Sigmoid colon (tissue), 7 donors: ENCODE data around the gene ATP6V0B. TPM values are rescaled to one million over a fixed set of nuclear protein-coding genes. Genes with fewer than 3 reads are reported as not detected.

Experiments
- DNase-seq: peaks from one replicate; pipeline ENCODE4 v3.0.0-alpha.2; 2019
- H3K27ac ChIP-seq, 4 donors: fragments of 200-600 bp; sonication (generic); one replicate each; pipeline ENCODE4 v1.5.1; 2016 to 2019; ENCODE audit warnings: mild to moderate bottlenecking in 1 of 4
- H3K27me3 ChIP-seq, 3 donors: fragments of 200-600 bp; sonication (generic); one replicate each; pipeline ENCODE4 v1.5.1; 2019; ENCODE audit warnings: mild to moderate bottlenecking in 1 of 3
- H3K36me3 ChIP-seq, 4 donors: fragments of 200-600 bp; sonication (generic); one replicate each; pipeline ENCODE4 v1.5.1; 2016 to 2019
- H3K4me1 ChIP-seq, 4 donors: fragments of 200-600 bp; sonication (generic); one replicate each; pipeline ENCODE4 v1.5.1; 2017 to 2019
- H3K4me3 ChIP-seq, 4 donors: fragments of 200-600 bp; sonication (generic); one replicate each; pipeline ENCODE4 v1.5.1; 2017 to 2019; ENCODE audit warnings: mild to moderate bottlenecking in 2 of 4, moderate library complexity in 1 of 4
- H3K9me3 ChIP-seq, 4 donors: fragments of 200-600 bp in 3 of 4; sonication (generic) in 3 of 4; one replicate each; pipeline versions ENCODE4 v1.5.1 to v1.6.1; 2013 to 2019
- EP300 ChIP-seq, 4 donors: sonication (generic); formaldehyde crosslinking; IDR thresholded peaks; one replicate each; pipeline ENCODE4 v1.6.1; 2017; ENCODE audit warnings: antibody characterized with exemption in 4 of 4
- POLR2A ChIP-seq, 2 donors: fragments of 450-650 bp; IDR thresholded peaks; one replicate each; pipeline ENCODE4 v1.6.1; 2016; ENCODE audit warnings: antibody characterized with exemption in 2 of 2, mild to moderate bottlenecking in 2 of 2, moderate library complexity in 2 of 2
- POLR2AphosphoS5 ChIP-seq, 4 donors: sonication (generic); formaldehyde crosslinking; IDR thresholded peaks; one replicate each; pipeline ENCODE4 v1.6.1; 2017; ENCODE audit warnings: antibody characterized with exemption in 4 of 4
- WGBS, 2 donors: extraction: QIAGEN DNeasy Blood & Tissue Kit; methylation state at CpG; one replicate each; pipeline ENCODE4 v1.1.7; 2013; 5-methylcytosine and 5-hydroxymethylcytosine counted together
- intact Hi-C: fragments of 100-400 bp; cut with DNase I; formaldehyde crosslinking; loops from one replicate; pipeline ENCODE4 v1.15.1; 2023
- polyA plus RNA-seq, 3 donors: library from polyadenylated mRNA; stranded (reverse); fragments of 200-250 nt; gene quantifications; one replicate each; pipeline ENCODE4 v1.2.3, GENCODE V29; 2013
- total RNA-seq, 4 donors: library from RNA; depleted of rRNA; stranded (reverse); fragments of >200 nt; gene quantifications; one replicate each; pipeline ENCODE4 v1.1.0, GENCODE V29; 2016
- TF ChIP-seq, protein P1 (sequence below), 4 experiments: fragments of 450-650 bp in 3 of 4; fragments of 200-600 bp in 1 of 4; IDR thresholded peaks; one replicate each; pipeline ENCODE4 v1.5.1; 2016 to 2019; ENCODE audit warnings: antibody characterized with exemption in 4 of 4, mild to moderate bottlenecking in 3 of 4, moderate library complexity in 2 of 4
- donor health status: healthy with polysubstance abuse.
- donor health status: Bipolar disorder and iron deficiency.
- donor health status: healthy.

ATP6V0B gene
- total and polyA plus RNA-seq, 7 donors, result 67.9 to 286 (median 129) TPM

DNA sequence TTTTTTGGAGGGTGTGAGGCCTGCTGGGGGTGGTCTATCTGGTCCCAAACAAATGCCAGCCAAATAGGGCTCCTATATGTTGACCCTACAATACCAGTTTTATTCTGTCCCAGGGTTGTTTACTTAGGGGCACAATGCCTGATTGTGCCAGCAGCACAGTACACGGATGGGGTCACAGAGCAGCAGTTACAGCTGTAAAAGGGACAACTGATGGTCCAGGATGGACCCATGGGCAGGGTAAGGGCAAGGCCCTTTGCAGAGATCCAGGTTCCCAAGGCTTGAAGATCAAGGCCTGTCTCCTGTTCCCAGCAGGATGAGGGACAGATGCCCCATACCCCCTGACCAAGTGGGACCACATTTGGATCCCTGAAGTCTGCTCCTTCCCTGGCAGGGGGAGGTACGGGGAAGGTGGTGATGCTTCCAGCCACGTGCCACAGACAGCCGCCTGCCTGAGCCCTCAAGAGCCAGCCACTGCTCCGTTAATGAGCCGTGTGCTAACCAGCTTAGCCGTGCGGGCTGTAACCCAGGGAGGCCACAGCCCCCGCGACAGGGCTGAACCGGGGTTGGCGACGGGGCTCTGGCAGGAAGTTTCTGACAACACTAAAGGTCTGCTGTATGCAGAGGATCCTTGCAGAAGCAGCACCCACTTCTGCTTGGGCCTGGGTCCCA, 38.3 kb downstream of the ATP6V0B start:
- no peaks in the 10 kb centered on the region for H3K9me3 ChIP-seq
- intact Hi-C loops, result no loop called here
- H3K4me1 ChIP-seq, result no peaks in the 10 kb centered on the region
- H3K27ac ChIP-seq, result no peak overlapping the region
- peaks cover 0 to 18% (median 0%) of the 10 kb centered on the region in 4 donors for H3K36me3 ChIP-seq
- H3K27me3 ChIP-seq, result no peaks in the 10 kb centered on the region
- TF ChIP-seq POLR2A (IDR thresholded peaks at IDR 0.05) (no peak), EP300 (IDR thresholded peaks at IDR 0.05) (no peak), POLR2AphosphoS5 (IDR thresholded peaks at IDR 0.05) (no peak)
- TF ChIP-seq, protein P1, sequence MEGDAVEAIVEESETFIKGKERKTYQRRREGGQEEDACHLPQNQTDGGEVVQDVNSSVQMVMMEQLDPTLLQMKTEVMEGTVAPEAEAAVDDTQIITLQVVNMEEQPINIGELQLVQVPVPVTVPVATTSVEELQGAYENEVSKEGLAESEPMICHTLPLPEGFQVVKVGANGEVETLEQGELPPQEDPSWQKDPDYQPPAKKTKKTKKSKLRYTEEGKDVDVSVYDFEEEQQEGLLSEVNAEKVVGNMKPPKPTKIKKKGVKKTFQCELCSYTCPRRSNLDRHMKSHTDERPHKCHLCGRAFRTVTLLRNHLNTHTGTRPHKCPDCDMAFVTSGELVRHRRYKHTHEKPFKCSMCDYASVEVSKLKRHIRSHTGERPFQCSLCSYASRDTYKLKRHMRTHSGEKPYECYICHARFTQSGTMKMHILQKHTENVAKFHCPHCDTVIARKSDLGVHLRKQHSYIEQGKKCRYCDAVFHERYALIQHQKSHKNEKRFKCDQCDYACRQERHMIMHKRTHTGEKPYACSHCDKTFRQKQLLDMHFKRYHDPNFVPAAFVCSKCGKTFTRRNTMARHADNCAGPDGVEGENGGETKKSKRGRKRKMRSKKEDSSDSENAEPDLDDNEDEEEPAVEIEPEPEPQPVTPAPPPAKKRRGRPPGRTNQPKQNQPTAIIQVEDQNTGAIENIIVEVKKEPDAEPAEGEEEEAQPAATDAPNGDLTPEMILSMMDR (IDR thresholded peaks at IDR 0.05), result no peak
- 49 to 82% methylated on average over 13 of the region's 13 CpGs for WGBS, 2 donors
- H3K4me3 ChIP-seq, result no peak overlapping the region
- DNase-seq, result no peak

DNA sequence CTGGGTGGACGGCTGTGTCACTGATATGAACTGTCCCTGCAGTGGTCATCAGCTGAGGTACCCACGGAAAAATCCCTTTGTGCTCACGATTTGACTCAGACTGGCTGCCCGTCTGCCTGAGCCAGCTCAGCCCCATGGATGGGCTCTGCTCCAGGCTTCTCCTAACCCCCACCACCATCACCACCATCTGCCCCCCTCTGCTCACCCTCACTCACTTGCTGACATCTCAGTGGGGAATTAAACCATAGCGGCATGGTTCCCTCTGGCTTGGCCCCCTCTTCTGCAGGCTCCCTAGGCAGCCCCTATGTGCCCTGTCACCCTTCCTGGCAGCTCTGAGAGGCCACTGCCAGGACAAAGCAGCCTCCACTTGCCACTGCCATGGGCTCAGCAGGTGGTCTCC, 39.2 kb downstream of the ATP6V0B start:
- H3K27me3 ChIP-seq, result no peaks in the 10 kb centered on the region
- no peaks in the 10 kb centered on the region for H3K4me1 ChIP-seq
- 89 to 90% methylated on average over 5 of the region's 5 CpGs for WGBS, 2 donors
- H3K4me3 ChIP-seq, result no peak overlapping the region
- intact Hi-C loops, result no loop called here
- TF ChIP-seq EP300 (IDR thresholded peaks at IDR 0.05) (no peak), POLR2AphosphoS5 (IDR thresholded peaks at IDR 0.05) (no peak)
- TF ChIP-seq, protein P1 (IDR thresholded peaks at IDR 0.05), result no peak
- no peaks in the 10 kb centered on the region for H3K9me3 ChIP-seq
- no peak for DNase-seq
- peaks cover 0 to 14% (median 0%) of the 10 kb centered on the region in 4 donors for H3K36me3 ChIP-seq
- no peak overlapping the region for H3K27ac ChIP-seq

DNA sequence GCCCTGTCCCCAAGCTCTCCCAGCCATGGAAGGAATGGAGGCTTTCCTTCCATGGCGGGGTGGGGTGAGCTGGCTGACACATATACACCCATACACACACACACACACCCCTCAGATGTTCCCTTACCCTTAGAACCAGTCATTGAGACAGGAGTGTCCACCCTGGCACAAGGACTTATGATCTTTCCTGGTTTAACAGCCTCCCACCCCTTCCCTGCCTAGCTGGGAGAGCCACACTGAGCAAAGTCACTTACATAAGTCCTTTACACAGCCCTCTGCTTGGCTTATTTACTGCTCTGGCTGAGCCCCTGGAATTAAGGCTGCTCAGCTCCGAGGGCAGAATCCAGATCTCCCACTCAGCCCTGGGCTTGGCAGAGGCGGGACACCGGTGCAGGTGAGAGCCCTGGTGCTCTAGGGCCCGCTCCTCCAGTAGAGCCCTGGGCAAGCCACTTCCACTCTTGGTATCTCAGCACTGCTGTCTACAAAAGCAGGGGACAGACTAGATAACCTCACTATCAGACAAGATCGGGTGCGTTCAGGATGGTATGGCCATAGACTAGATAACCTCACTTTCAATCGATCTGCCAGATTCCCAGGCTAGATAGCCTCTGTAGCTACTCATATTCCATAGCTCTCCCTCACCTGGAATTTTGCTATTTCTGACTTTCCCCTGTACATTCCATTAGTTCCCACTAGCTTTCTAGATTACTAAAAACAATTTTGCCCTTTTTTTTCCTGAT, 39.8 kb downstream of the ATP6V0B start:
- H3K4me3 ChIP-seq, result no peak overlapping the region
- TF ChIP-seq, protein P1 (IDR thresholded peaks at IDR 0.05), result no peak
- TF ChIP-seq EP300 (IDR thresholded peaks at IDR 0.05), result no peak
- no peak for TF ChIP-seq POLR2A (IDR thresholded peaks at IDR 0.05)
- no peak for TF ChIP-seq POLR2AphosphoS5 (IDR thresholded peaks at IDR 0.05)
- intact Hi-C loops, result no loop called here
- H3K27me3 ChIP-seq, result no peaks in the 10 kb centered on the region
- peak overlapping the region in 1 of 4 donors; percentile 24 for H3K27ac ChIP-seq
- peaks cover 0 to 13% (median 0%) of the 10 kb centered on the region in 4 donors for H3K36me3 ChIP-seq
- H3K4me1 ChIP-seq, result no peaks in the 10 kb centered on the region
- H3K9me3 ChIP-seq, result no peaks in the 10 kb centered on the region
- 73 to 82% methylated on average over 8 of the region's 8 CpGs for WGBS, 2 donors
- no peak for DNase-seq

DNA sequence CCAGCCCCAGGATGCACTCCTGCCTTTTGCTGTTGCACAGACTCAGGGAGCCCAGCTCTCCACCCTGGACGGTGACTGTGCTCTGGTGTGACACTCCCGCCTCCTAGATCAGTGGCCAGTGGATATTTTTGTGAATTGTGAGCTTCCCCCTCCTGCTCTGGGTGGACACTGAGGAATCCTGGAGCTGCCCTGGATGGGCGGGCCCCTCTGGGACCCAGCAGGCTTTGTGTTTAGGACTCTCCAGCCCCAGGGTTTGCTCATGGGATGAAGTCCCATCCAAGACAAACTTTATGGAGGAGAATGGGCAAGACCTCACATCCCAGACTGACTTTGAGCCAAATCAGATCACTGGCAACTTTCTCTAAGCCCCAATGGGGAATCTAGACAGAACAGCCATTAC, 40.4 kb downstream of the ATP6V0B start:
- Histone ChIP-seq H3K36me3 (peaks cover 0 to 7% (median 2%) of the 10 kb centered on the region in 4 donors), H3K27ac (no peak overlapping the region), H3K4me3 (no peak overlapping the region), H3K4me1 (no peaks in the 10 kb centered on the region), H3K9me3 (no peaks in the 10 kb centered on the region), H3K27me3 (no peaks in the 10 kb centered on the region)
- TF ChIP-seq, protein P1 (IDR thresholded peaks at IDR 0.05), result no peak
- TF ChIP-seq POLR2A (IDR thresholded peaks at IDR 0.05) (no peak), POLR2AphosphoS5 (IDR thresholded peaks at IDR 0.05) (no peak), EP300 (IDR thresholded peaks at IDR 0.05) (no peak)
- no peak for DNase-seq
- 81 to 84% methylated on average over 3 of the region's 3 CpGs for WGBS, 2 donors
- intact Hi-C loops, result no loop called here
